Measurements from ENCODE around the gene TP73.

TP73 gene

DNA sequence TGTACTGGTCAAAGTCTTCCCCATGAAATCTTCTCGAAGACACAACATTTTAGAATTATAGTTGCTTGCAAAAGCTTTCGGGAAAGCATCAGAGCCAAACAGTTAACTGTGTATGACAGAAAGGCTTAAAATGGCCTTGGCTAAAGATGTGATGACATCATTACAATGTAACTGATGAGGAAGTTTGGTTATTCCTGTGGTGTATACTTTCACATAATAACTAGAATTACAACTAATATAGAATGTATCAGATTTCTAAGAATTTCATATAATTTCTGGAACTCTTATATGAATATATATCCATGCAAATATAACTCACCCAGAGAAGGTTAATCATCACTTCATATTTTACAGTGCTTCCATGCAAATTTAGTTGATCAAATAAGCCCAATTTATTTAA is 8.4 kb downstream of the TP73 start:
- DNase-seq (ENCODE audit: low read depth) = no peak
- H3K4me3 ChIP-seq (ENCODE audit: low read depth, low read length) = no peak overlapping the region
- TF ChIP-seq, protein P1, sequence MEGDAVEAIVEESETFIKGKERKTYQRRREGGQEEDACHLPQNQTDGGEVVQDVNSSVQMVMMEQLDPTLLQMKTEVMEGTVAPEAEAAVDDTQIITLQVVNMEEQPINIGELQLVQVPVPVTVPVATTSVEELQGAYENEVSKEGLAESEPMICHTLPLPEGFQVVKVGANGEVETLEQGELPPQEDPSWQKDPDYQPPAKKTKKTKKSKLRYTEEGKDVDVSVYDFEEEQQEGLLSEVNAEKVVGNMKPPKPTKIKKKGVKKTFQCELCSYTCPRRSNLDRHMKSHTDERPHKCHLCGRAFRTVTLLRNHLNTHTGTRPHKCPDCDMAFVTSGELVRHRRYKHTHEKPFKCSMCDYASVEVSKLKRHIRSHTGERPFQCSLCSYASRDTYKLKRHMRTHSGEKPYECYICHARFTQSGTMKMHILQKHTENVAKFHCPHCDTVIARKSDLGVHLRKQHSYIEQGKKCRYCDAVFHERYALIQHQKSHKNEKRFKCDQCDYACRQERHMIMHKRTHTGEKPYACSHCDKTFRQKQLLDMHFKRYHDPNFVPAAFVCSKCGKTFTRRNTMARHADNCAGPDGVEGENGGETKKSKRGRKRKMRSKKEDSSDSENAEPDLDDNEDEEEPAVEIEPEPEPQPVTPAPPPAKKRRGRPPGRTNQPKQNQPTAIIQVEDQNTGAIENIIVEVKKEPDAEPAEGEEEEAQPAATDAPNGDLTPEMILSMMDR (IDR thresholded peaks at IDR 0.05; ENCODE audit: low read depth, low read length, missing control alignments) = no peak

- DNase-seq (ENCODE audit: low read depth) = no peak
- TF ChIP-seq, protein P1 (IDR thresholded peaks at IDR 0.05; ENCODE audit: low read depth, low read length, missing control alignments) = no peak
- no peak overlapping the region for H3K4me3 ChIP-seq (ENCODE audit: low read depth, low read length)
Measured at GRCh38 chr1:3661631-3662030, 9.3 kb downstream of the TP73 start.

GRCh38 chr1:3662080-3662671 is 9.9 kb downstream of the TP73 start:
- no peak overlapping the region for H3K4me3 ChIP-seq (ENCODE audit: low read depth, low read length)
- no peak for DNase-seq (ENCODE audit: low read depth)
- TF ChIP-seq, protein P1 (IDR thresholded peaks at IDR 0.05; ENCODE audit: low read depth, low read length, missing control alignments) = no peak

GRCh38 chr1:3663999-3664699 is 11.8 kb downstream of the TP73 start:
- TF ChIP-seq, protein P1 (IDR thresholded peaks at IDR 0.05; ENCODE audit: low read depth, low read length, missing control alignments) = no peak
- DNase-seq (ENCODE audit: low read depth) = no peak
- peak overlapping the region; percentile 32 for H3K4me3 ChIP-seq (ENCODE audit: low read depth, low read length)

- H3K4me3 ChIP-seq (ENCODE audit: low read depth, low read length) = peak overlapping the region; percentile 32
- TF ChIP-seq, protein P1 (IDR thresholded peaks at IDR 0.05; ENCODE audit: low read depth, low read length, missing control alignments) = no peak
- no peak for DNase-seq (ENCODE audit: low read depth)
Measured at GRCh38 chr1:3664700-3665375, 12.5 kb downstream of the TP73 start.

DNA sequence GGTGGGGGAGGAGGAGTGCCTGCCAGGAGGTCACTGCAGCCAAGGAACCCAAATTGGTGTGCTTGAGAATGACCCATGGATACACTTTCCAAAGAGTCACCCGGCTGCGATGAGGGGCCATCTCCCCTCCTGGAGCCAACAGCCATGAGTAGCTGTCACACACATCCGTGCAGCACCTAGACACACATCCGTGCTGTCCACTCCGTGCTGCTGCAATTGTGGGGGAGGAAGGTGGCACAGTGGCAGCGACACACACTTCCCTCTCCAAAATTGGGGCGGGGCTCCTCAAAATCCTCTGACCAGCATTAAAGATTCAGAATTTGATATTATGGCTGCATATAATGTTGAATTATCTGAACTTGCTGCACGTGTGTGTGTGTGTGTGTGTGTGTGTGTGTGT is 15.8 kb downstream of the TP73 start:
- H3K4me3 ChIP-seq (ENCODE audit: low read depth, low read length) = no peak overlapping the region
- no peak for DNase-seq (ENCODE audit: low read depth)
- TF ChIP-seq, protein P1 (IDR thresholded peaks at IDR 0.05; ENCODE audit: low read depth, low read length, missing control alignments) = no peak

All from GM12864 (cell line).